ENCODE measurements around the gene SYS1.

The SYS1 gene

GRCh38 chr20:45362804-45363610 lies at the start of gene SYS1:
TSS of gene SYS1 (plus strand) at chr20:45363156. CDS start at chr20:45363532, 376 bp downstream.
- DNase-seq = peak; percentile 99

GRCh38 chr20:45313943-45314342 lies 49.0 kb upstream of the SYS1 start:
- no peak for DNase-seq

- DNase-seq = no peak
Observed at GRCh38 chr20:45315672-45316071, 47.3 kb upstream of the SYS1 start.

DNA sequence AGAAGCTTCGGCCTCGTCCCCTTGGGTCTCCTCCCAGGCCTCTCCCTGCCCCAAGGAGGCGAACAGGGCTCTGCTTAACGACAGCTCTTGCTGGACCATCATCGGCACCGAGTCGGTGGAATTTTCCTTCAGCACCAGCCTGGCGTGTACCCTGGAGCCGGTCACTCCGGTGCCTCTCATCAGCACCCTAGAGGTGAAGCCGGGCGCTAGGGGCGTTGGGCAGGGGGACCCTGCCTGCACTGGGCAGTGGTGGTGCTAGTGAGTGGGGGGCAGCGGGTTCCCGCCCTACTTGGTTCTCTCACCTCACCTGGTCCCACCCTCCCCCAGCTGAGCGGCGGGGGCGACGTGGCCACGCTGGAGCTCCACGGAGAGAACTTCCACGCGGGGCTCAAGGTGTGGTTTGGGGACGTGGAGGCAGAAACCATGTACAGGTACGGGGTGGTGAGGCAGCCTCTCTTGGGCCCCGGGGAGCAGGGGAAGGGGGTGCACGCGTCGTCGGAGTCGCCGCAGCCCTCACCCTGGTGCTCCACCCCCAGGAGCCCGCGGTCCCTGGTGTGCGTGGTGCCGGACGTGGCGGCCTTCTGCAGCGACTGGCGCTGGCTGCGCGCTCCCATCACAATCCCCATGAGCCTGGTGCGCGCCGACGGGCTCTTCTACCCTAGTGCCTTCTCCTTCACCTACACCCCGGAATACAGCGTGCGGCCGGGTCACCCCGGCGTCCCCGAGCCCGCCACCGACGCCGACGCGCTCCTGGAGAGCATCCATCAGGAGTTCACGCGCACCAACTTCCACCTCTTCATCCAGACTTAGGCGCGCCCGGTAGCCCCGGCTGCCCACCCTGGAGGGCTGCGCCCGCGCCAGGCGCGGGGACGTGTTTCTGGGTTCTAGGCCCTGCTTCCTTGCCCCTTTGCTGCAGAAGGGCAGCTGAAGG lies 46.5 kb upstream of the SYS1 start:
- DNase-seq = no peak

GRCh38 chr20:45317826-45318225 lies 45.1 kb upstream of the SYS1 start:
- DNase-seq = no peak

GRCh38 chr20:45318386-45318939 lies 44.5 kb upstream of the SYS1 start:
- no peak for DNase-seq

DNA sequence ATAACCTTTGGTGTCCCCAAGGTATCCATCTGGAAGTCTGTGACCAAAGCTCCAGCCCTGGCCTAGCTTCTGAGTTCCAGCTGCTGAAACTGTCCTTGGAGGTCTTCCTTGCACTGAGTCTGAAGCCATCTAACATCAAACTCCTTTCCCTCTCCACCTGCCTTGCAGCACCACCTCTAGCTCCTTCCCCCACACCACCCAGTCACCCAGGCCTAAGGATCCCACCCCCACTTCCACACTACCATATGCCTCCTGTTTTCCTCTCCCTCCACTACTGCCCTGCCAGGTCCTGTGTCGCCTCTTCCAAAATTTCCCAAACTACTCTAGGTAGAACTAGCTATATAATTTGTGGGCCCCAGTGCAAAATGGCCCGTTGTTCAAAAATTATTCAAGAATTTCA lies 44.0 kb upstream of the SYS1 start:
- DNase-seq = no peak

DNA sequence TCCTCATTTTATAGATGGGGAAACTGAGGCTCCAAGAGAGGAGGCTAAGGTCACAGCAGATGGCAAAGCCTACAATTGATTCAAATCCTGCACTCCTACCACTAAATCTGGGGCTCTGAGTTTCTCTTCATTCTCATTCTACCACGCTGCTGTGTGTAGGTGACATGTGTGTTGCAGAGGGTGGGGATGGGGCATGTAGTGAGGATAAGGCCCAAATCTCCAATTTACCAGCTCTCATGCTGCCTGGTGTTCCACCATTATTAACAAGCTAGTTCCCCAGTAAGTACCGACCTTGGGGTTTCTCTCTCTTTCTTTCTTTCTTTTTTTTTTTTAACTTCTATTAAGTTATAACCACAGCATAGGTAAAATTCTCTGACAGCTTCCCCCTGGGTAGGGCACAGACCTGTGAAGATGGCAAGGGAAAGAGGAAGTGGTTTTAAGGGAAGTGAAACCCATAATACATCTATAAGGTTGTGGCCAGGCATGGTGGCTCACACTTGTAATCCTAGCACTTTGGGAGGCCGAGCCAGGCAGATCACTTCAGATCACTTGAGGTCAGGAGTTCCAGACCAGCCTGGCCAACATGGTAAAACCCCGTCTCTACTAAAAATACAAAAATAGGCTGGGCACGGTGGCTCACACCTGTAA lies 41.9 kb upstream of the SYS1 start:
- peak; percentile 40 to 69 for DNase-seq

GRCh38 chr20:45322952-45323383 lies 40.0 kb upstream of the SYS1 start:
- DNase-seq = peak; percentile 11 to 55

GRCh38 chr20:45323731-45324130 lies 39.2 kb upstream of the SYS1 start:
- no peak for DNase-seq

GRCh38 chr20:45325371-45325770 lies 37.6 kb upstream of the SYS1 start:
- DNase-seq = no peak

GRCh38 chr20:45328451-45328850 lies 34.5 kb upstream of the SYS1 start:
- DNase-seq = no peak

DNA sequence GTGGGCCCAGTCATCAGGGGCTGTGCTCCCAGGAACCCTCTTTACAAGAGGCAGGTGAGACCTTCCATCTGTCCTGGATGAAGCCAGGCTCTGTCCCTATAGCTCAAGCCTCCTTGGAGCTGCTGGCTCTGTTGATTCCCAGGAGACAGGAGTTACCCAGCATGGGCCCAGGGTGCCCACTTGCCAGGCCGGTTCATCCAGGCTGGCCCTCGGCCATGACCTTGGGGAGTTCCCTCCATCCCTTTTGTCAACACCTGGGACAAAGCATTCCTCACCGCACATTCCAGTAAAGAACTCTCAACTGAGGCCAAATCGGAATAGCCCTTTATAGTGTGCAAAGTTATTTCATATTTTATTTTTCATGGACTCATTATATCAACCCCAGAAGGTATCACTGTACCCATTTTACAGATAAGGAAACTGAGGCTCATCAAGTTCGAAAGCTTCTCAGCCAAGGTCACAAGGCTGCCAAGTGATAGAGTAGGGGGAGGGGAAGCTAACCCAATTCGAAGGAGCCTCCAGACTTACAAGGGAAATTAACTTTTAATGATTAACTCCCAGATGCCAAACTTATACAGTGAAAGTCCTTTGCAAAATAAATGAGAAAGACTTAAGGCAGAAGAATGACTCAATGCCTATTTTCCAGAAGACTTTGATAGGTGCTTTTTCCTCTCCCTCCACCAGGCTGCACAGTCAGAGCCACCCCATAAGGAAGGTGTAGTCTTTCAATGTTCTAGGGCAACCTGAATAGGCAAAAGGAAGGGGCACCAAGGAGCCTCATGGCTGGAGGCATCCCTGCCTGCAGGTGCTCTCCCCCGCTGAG lies 33.2 kb upstream of the SYS1 start:
- DNase-seq = no peak

DNA sequence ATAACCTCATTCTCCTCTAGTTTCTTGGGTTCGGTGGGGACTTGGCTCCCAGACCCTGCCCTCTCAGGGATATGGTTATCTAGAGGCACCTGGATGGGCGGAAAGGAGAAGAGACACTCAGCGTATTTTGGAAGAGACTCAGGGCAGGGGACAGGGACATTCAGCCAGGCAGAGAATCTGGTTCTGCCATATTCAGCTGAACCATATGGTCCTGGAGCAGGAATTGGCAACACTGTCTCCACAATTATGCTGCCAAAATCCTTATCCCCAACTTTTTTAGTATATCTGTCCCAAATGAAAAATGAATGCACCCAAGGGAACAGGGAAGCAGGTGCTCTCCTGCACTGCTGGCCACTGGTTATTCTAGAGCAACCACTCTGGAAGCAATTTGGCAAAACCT lies 32.5 kb upstream of the SYS1 start:
- no peak for DNase-seq

- no peak for DNase-seq
Observed at GRCh38 chr20:45336530-45337366, 26.2 kb upstream of the SYS1 start.

GRCh38 chr20:45337367-45338120 lies 25.4 kb upstream of the SYS1 start:
- no peak for DNase-seq

- DNase-seq = no peak
Observed at GRCh38 chr20:45338121-45339030, 24.6 kb upstream of the SYS1 start.

GRCh38 chr20:45339084-45339483 lies 23.9 kb upstream of the SYS1 start:
- DNase-seq = no peak

GRCh38 chr20:45339799-45340198 lies 23.2 kb upstream of the SYS1 start:
- DNase-seq = no peak
